ENCODE results near the gene OR2F2.

Gene OR2F2

GRCh38 chr7:143909863-143910262 is 25.2 kb upstream of the OR2F2 start:
- DNase-seq (ENCODE audit: insufficient read length, low spot score) (no peak), FAIRE-seq (no peak)
- TF ChIP-seq SPI1 (IDR thresholded peaks at IDR 0.05; ENCODE audit: low read depth, low read length) (no peak), TAF1 (IDR thresholded peaks at IDR 0.05; ENCODE audit: low read depth, low read length) (no peak), POU2F2 (IDR thresholded peaks at IDR 0.05; ENCODE audit: low read depth, low read length) (no peak), POLR2AphosphoS5 (IDR thresholded peaks at IDR 0.05; ENCODE audit: low read depth, low read length) (no peak), POLR2A (IDR thresholded peaks at IDR 0.05; ENCODE audit: low read depth, low read length) (no peak), PAX5 (IDR thresholded peaks at IDR 0.05; ENCODE audit: insufficient read depth, low read length, severe bottlenecking) (no peak)

- DNase-seq (ENCODE audit: insufficient read length, low spot score) (no peak), FAIRE-seq (no peak)
- TF ChIP-seq POLR2AphosphoS5 (IDR thresholded peaks at IDR 0.05; ENCODE audit: low read depth, low read length), result no peak
- TF ChIP-seq TAF1 (IDR thresholded peaks at IDR 0.05; ENCODE audit: low read depth, low read length), result no peak
- no peak for TF ChIP-seq PAX5 (IDR thresholded peaks at IDR 0.05; ENCODE audit: insufficient read depth, low read length, severe bottlenecking)
Observed at GRCh38 chr7:143910473-143911248, 24.4 kb upstream of the OR2F2 start.

GRCh38 chr7:143913945-143914615 is 21.0 kb upstream of the OR2F2 start:
- TF ChIP-seq POLR2A (IDR thresholded peaks at IDR 0.05; ENCODE audit: low read depth, low read length) (no peak), POU2F2 (IDR thresholded peaks at IDR 0.05; ENCODE audit: low read depth, low read length) (no peak), PAX5 (IDR thresholded peaks at IDR 0.05; ENCODE audit: insufficient read depth, low read length, severe bottlenecking) (no peak), POLR2AphosphoS5 (IDR thresholded peaks at IDR 0.05; ENCODE audit: low read depth, low read length) (no peak), TAF1 (IDR thresholded peaks at IDR 0.05; ENCODE audit: low read depth, low read length) (no peak), SPI1 (IDR thresholded peaks at IDR 0.05; ENCODE audit: low read depth, low read length) (no peak)
- DNase-seq (ENCODE audit: insufficient read length, low spot score) (no peak), FAIRE-seq (no peak)

GRCh38 chr7:143914938-143915652 is 19.9 kb upstream of the OR2F2 start:
- DNase-seq (ENCODE audit: insufficient read length, low spot score) (no peak), FAIRE-seq (no peak)
- TF ChIP-seq PAX5 (IDR thresholded peaks at IDR 0.05; ENCODE audit: insufficient read depth, low read length, severe bottlenecking) (no peak), POLR2A (IDR thresholded peaks at IDR 0.05; ENCODE audit: low read depth, low read length) (no peak), POU2F2 (IDR thresholded peaks at IDR 0.05; ENCODE audit: low read depth, low read length) (no peak), POLR2AphosphoS5 (IDR thresholded peaks at IDR 0.05; ENCODE audit: low read depth, low read length) (no peak), TAF1 (IDR thresholded peaks at IDR 0.05; ENCODE audit: low read depth, low read length) (no peak), SPI1 (IDR thresholded peaks at IDR 0.05; ENCODE audit: low read depth, low read length) (no peak)

- DNase-seq (ENCODE audit: insufficient read length, low spot score) (no peak), FAIRE-seq (no peak)
Observed at GRCh38 chr7:143924851-143925250, 10.2 kb upstream of the OR2F2 start.

GRCh38 chr7:143929224-143929920 is 5.7 kb upstream of the OR2F2 start:
- no peak for TF ChIP-seq PAX5 (IDR thresholded peaks at IDR 0.05; ENCODE audit: insufficient read depth, low read length, severe bottlenecking)
- DNase-seq (ENCODE audit: insufficient read length, low spot score) (no peak), FAIRE-seq (no peak)

More at GRCh38 chr7:143924851-143925250, 10.2 kb upstream of the OR2F2 start:
- no peak for TF ChIP-seq POLR2AphosphoS5 (IDR thresholded peaks at IDR 0.05; ENCODE audit: low read depth, low read length)
- TF ChIP-seq POU2F2 (IDR thresholded peaks at IDR 0.05; ENCODE audit: low read depth, low read length), result no peak
- TF ChIP-seq TAF1 (IDR thresholded peaks at IDR 0.05; ENCODE audit: low read depth, low read length), result no peak
- no peak for TF ChIP-seq POLR2A (IDR thresholded peaks at IDR 0.05; ENCODE audit: low read depth, low read length)
- TF ChIP-seq PAX5 (IDR thresholded peaks at IDR 0.05; ENCODE audit: insufficient read depth, low read length, severe bottlenecking), result no peak
- TF ChIP-seq SPI1 (IDR thresholded peaks at IDR 0.05; ENCODE audit: low read depth, low read length), result no peak

- TF ChIP-seq POLR2AphosphoS5 (IDR thresholded peaks at IDR 0.05; ENCODE audit: low read depth, low read length) (no peak), POLR2A (IDR thresholded peaks at IDR 0.05; ENCODE audit: low read depth, low read length) (no peak)
- FAIRE-seq (no peak), DNase-seq (ENCODE audit: insufficient read length, low spot score) (no peak)
Observed at GRCh38 chr7:143931739-143932138, 3.3 kb upstream of the OR2F2 start.

GRCh38 chr7:143936087-143937009 is 1.3 kb downstream of the OR2F2 start:
- FAIRE-seq, result no peak
- DNase-seq (ENCODE audit: insufficient read length, low spot score), result no peak

More at GRCh38 chr7:143936087-143937009, 1.3 kb downstream of the OR2F2 start:
- TF ChIP-seq TAF1 (IDR thresholded peaks at IDR 0.05; ENCODE audit: low read depth, low read length) (no peak), POU2F2 (IDR thresholded peaks at IDR 0.05; ENCODE audit: low read depth, low read length) (no peak), SPI1 (IDR thresholded peaks at IDR 0.05; ENCODE audit: low read depth, low read length) (no peak), PAX5 (IDR thresholded peaks at IDR 0.05; ENCODE audit: insufficient read depth, low read length, severe bottlenecking) (no peak), POLR2AphosphoS5 (IDR thresholded peaks at IDR 0.05; ENCODE audit: low read depth, low read length) (no peak)
